GM12891 (cell line): ENCODE data around the gene LRP6. TPM values are rescaled to one million over a fixed set of nuclear protein-coding genes. Genes with fewer than 3 reads are reported as not detected.
"Not testable (repeated sequence)": the region's sequence is repeated elsewhere in the genome, so short reads cannot be mapped to it uniquely, and the experiment has no call there.

Experiments used
- DNase-seq: peaks from one replicate; pipeline ENCODE4 v3.0.0; 2011; ENCODE audit warnings: low spot score; ENCODE audit not compliant: insufficient read length
- FAIRE-seq: peaks from 2 replicates; lab custom pipeline; 2011; peaks lifted over from hg19 to GRCh38; lab: Jason Lieb, UNC
- PAX5 ChIP-seq: IDR thresholded peaks from 2 replicates; pipeline ENCODE4 v1.6.1; 2011; ENCODE audit warnings: low read length, moderate library complexity, mild to moderate bottlenecking; ENCODE audit not compliant: insufficient read depth, severe bottlenecking
- POLR2A ChIP-seq: IDR thresholded peaks from 2 replicates; pipeline ENCODE4 v1.6.1; 2011; ENCODE audit warnings: low read depth, low read length, control low read depth
- POLR2AphosphoS5 ChIP-seq: IDR thresholded peaks from 2 replicates; pipeline ENCODE4 v1.6.1; 2011; ENCODE audit warnings: low read depth, low read length, control low read depth
- POU2F2 ChIP-seq: IDR thresholded peaks from 2 replicates; pipeline ENCODE4 v1.6.1; 2011; ENCODE audit warnings: low read depth, mild to moderate bottlenecking, control low read depth, low read length, moderate library complexity
- SPI1 ChIP-seq: IDR thresholded peaks from 2 replicates; pipeline ENCODE4 v1.6.1; 2011; ENCODE audit warnings: low read depth, low read length, control low read depth
- TAF1 ChIP-seq: IDR thresholded peaks from 2 replicates; pipeline ENCODE4 v1.6.1; 2011; ENCODE audit warnings: low read depth, low read length, control low read depth
- polyA plus RNA-seq: library from polyadenylated mRNA; unstranded; fragments of >200 nt; gene quantifications from one replicate; pipeline ENCODE4 v1.2.1, GENCODE V29; 2012; ENCODE audit warnings: low read depth, missing spikeins, inconsistent platforms; ENCODE audit not compliant: missing spikeins

LRP6 gene
- 4.6 TPM for polyA plus RNA-seq

- DNase-seq = peak; percentile 86
- peak; percentile 93 for FAIRE-seq
- TF ChIP-seq POU2F2 (peak; percentile 14; the same call in 1 of the 2 replicates), PAX5 (no peak), POLR2A (peak; percentile 77), POLR2AphosphoS5 (peak; percentile 75), TAF1 (peak; percentile 100), SPI1 (no peak)
These were observed at the start of gene LRP6 for GRCh38 chr12:12266873-12267741. Gene LRP6 (minus strand): TSS chr12:12267044. CDS start chr12:12266735, 309 bp downstream.

GRCh38 chr12:12315838-12316237 is 49.0 kb upstream of the LRP6 start:
- DNase-seq (no peak), FAIRE-seq (no peak)
- TF ChIP-seq POU2F2 (no peak), SPI1 (no peak), PAX5 (no peak), POLR2AphosphoS5 (no peak), TAF1 (no peak), POLR2A (no peak)

GRCh38 chr12:12310695-12311094 is 43.9 kb upstream of the LRP6 start:
- not testable (repeated sequence) for FAIRE-seq, DNase-seq

- DNase-seq (no peak), FAIRE-seq (no peak)
- TF ChIP-seq PAX5 (no peak), POLR2A (no peak), POU2F2 (no peak), SPI1 (no peak), TAF1 (no peak), POLR2AphosphoS5 (no peak)
These were observed 38.9 kb upstream of the LRP6 start for GRCh38 chr12:12305568-12306300.

GRCh38 chr12:12302976-12303375 is 36.1 kb upstream of the LRP6 start:
- DNase-seq (no peak), FAIRE-seq (no peak)
- TF ChIP-seq POLR2AphosphoS5 (no peak), POU2F2 (no peak), SPI1 (no peak), TAF1 (no peak), PAX5 (no peak), POLR2A (no peak)

- DNase-seq (no peak), FAIRE-seq (no peak)
- TF ChIP-seq PAX5 (no peak), POLR2A (no peak)
These were observed 34.3 kb upstream of the LRP6 start for GRCh38 chr12:12301122-12301521.

- FAIRE-seq (no peak), DNase-seq (no peak)
- TF ChIP-seq TAF1 (no peak), POLR2A (no peak), PAX5 (no peak), SPI1 (no peak), POLR2AphosphoS5 (no peak)
These were observed 30.5 kb upstream of the LRP6 start for GRCh38 chr12:12297201-12297830.

- no peak for DNase-seq
- FAIRE-seq = no peak
- no peak for TF ChIP-seq POLR2AphosphoS5
- no peak for TF ChIP-seq POLR2A
- no peak for TF ChIP-seq PAX5
- TF ChIP-seq TAF1 = no peak
- TF ChIP-seq POU2F2 = no peak
- no peak for TF ChIP-seq SPI1
These were observed 27.6 kb upstream of the LRP6 start for GRCh38 chr12:12294215-12295005.

- FAIRE-seq (no peak), DNase-seq (no peak)
- TF ChIP-seq PAX5 (no peak), POLR2A (no peak), TAF1 (no peak), SPI1 (no peak), POU2F2 (no peak), POLR2AphosphoS5 (no peak)
These were observed 23.4 kb upstream of the LRP6 start for GRCh38 chr12:12290206-12290605.
